Measurements from ENCODE around the gene CAMK1G. TPM values are rescaled to one million over a fixed set of nuclear protein-coding genes. Genes with fewer than 3 reads are reported as not detected.
A peak's percentile ranks its signal among the peaks of the same experiment; 100 is the strongest.

Gene CAMK1G
- total and polyA plus RNA-seq, 8 donors: 0.29 to 9.9 (median 8.2) TPM

DNA sequence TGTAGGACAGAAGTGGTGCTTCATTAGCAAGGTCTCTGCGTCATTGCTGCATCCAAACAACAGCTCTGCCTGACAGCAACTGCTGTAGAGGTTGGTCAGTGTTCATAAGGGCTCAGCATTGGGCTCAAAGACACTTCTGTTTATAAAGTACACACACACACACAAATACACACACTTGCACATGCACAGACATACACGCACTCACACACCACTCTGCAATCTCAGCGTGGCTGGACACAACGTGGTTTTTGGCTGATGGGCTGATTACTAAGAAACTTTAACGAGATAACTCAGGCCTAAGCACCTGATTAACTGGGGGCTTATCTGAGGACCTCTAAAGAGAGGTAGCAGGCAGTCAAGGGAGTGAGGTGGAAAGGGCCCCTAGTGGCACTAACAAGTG lies 20.4 kb downstream of the CAMK1G start:
- peaks cover 0 to 10% of the 10 kb centered on the region in 2 donors for H3K27me3 ChIP-seq
- H3K4me3 ChIP-seq: no peak overlapping the region
- DNase-seq (no peak), ATAC-seq (no peak)
- intact Hi-C loops (cut with DNase I): no loop called here
- no peak for TF ChIP-seq CTCF (IDR thresholded peaks at IDR 0.05)
- H3K36me3 ChIP-seq: no peaks in the 10 kb centered on the region
- H3K4me1 ChIP-seq: peaks cover 0 to 8% of the 10 kb centered on the region in 2 donors
- no peak overlapping the region for H3K27ac ChIP-seq
- H3K9me3 ChIP-seq: no peaks in the 10 kb centered on the region

GRCh38 chr1:209607102-209607794 lies 23.7 kb downstream of the CAMK1G start:
- no peak overlapping the region for H3K27ac ChIP-seq
- no peaks in the 10 kb centered on the region for H3K9me3 ChIP-seq
- peaks cover 0 to 8% of the 10 kb centered on the region in 2 donors for H3K4me1 ChIP-seq
- H3K27me3 ChIP-seq: no peaks in the 10 kb centered on the region
- ATAC-seq (peak; percentile 65), DNase-seq (no peak)
- no peak for TF ChIP-seq CTCF (IDR thresholded peaks at IDR 0.05)
- H3K4me3 ChIP-seq: no peak overlapping the region
- intact Hi-C loops (cut with DNase I): no loop called here
- no peaks in the 10 kb centered on the region for H3K36me3 ChIP-seq

- no peak for ATAC-seq
- Histone ChIP-seq H3K4me3 (no peak overlapping the region), H3K9me3 (no peaks in the 10 kb centered on the region), H3K27me3 (no peaks in the 10 kb centered on the region), H3K27ac (no peak overlapping the region), H3K36me3 (no peaks in the 10 kb centered on the region), H3K4me1 (peaks cover 0 to 8% of the 10 kb centered on the region in 2 donors)
- DNase-seq: no peak
- intact Hi-C loops (cut with DNase I): no loop called here
- no peak for TF ChIP-seq CTCF (IDR thresholded peaks at IDR 0.05)
Measured at GRCh38 chr1:209607795-209608178, 24.3 kb downstream of the CAMK1G start.

- Histone ChIP-seq H3K27me3 (no peaks in the 10 kb centered on the region), H3K4me1 (peaks cover 0 to 8% of the 10 kb centered on the region in 2 donors), H3K27ac (no peak overlapping the region), H3K9me3 (no peaks in the 10 kb centered on the region), H3K4me3 (no peak overlapping the region), H3K36me3 (peaks cover 0 to 2% of the 10 kb centered on the region in 2 donors)
- no peak for TF ChIP-seq CTCF (IDR thresholded peaks at IDR 0.05)
- DNase-seq (peak in 1 of 4 donors; percentile 50), ATAC-seq (no peak)
- intact Hi-C loops (cut with DNase I): no loop called here
Measured at GRCh38 chr1:209609041-209609790, 25.7 kb downstream of the CAMK1G start.
